Chondrocyte (in vitro differentiated cells): Measurements from ENCODE around the gene CPNE6. TPM values are rescaled to one million over a fixed set of nuclear protein-coding genes. Genes with fewer than 3 reads are reported as not detected.

Experiments
- DNase-seq: peaks from one replicate; pipeline ENCODE4 v3.0.0; 2021; ENCODE audit warnings: mixed read lengths, low spot score
- H3K27ac Mint-ChIP-seq: one replicate; pipeline ENCODE4 v1.8.0; 2021; ENCODE audit warnings: mild to moderate bottlenecking, moderate library complexity, mixed read lengths; ENCODE audit not compliant: unreplicated experiment
- H3K27me3 Mint-ChIP-seq: 2 replicates; pipeline ENCODE4 v1.8.0; 2021; ENCODE audit warnings: low read depth, mixed read lengths
- H3K36me3 Mint-ChIP-seq: 2 replicates; pipeline ENCODE4 v1.8.0; 2021; ENCODE audit warnings: low read depth, mixed read lengths
- H3K4me1 Mint-ChIP-seq: 2 replicates; pipeline ENCODE4 v1.8.0; 2021; ENCODE audit warnings: low read depth, mild to moderate bottlenecking, mixed read lengths
- H3K4me3 Mint-ChIP-seq: one replicate; pipeline ENCODE4 v1.8.0; 2021; ENCODE audit warnings: mild to moderate bottlenecking, moderate library complexity, mixed read lengths; ENCODE audit not compliant: unreplicated experiment
- H3K9me3 Mint-ChIP-seq: 2 replicates; pipeline ENCODE4 v1.8.0; 2021; ENCODE audit warnings: low read depth, mixed read lengths
- total RNA-seq: library from RNA; stranded (reverse); gene quantifications from 3 replicates; pipeline ENCODE4 v1.2.1, GENCODE V29; 2021
- TF ChIP-seq, protein P1 (sequence below): fragments of 200-600 bp; sonication (generic); IDR thresholded peaks from 2 replicates; pipeline ENCODE4 v1.5.0; 2021; ENCODE audit warnings: antibody characterized with exemption, mild to moderate bottlenecking, moderate library complexity

CPNE6 gene
- total RNA-seq, 1 donor from 2014 or later: not detected

DNA sequence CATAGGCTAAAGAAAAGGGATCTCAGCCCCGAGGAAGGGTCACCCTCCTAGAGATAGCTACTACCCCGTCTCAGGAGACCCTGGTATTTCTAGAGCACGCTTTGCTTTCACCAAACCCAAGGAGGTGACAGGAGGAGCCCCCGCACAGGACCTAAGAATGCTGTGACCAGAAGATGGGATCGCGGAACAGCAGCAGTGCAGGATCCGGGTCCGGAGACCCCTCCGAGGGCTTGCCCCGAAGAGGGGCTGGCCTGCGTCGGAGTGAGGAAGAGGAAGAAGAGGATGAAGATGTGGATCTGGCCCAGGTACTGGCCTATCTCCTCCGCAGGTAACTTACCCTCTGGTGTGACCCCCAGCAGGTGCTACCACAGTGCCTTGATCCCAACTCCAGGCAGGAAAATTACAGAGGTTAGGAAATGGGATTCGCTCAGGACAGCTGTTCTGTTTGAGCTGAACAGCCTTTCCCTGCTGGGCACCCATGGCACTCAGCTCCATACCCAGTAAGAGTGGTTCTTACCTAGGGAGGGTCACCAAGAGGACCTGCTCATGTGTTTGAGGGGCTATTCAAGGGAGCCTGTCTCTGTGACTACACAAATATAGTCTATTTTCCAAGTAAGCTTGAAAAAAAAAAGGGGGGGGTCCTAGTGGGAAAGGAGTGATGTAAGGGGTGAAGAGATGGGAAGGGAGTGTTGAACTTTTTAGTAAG, 44.2 kb downstream of the CPNE6 start:
- DNase-seq: no peak
- Mint-ChIP-seq H3K4me3 (peak overlapping the region; percentile 93), H3K4me1 (peaks cover 21% of the 10 kb centered on the region), H3K27ac (peak overlapping the region; percentile 99), H3K9me3 (no peaks in the 10 kb centered on the region), H3K36me3 (peaks cover 15% of the 10 kb centered on the region), H3K27me3 (no peaks in the 10 kb centered on the region)
- TF ChIP-seq, protein P1, sequence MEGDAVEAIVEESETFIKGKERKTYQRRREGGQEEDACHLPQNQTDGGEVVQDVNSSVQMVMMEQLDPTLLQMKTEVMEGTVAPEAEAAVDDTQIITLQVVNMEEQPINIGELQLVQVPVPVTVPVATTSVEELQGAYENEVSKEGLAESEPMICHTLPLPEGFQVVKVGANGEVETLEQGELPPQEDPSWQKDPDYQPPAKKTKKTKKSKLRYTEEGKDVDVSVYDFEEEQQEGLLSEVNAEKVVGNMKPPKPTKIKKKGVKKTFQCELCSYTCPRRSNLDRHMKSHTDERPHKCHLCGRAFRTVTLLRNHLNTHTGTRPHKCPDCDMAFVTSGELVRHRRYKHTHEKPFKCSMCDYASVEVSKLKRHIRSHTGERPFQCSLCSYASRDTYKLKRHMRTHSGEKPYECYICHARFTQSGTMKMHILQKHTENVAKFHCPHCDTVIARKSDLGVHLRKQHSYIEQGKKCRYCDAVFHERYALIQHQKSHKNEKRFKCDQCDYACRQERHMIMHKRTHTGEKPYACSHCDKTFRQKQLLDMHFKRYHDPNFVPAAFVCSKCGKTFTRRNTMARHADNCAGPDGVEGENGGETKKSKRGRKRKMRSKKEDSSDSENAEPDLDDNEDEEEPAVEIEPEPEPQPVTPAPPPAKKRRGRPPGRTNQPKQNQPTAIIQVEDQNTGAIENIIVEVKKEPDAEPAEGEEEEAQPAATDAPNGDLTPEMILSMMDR: no peak

DNA sequence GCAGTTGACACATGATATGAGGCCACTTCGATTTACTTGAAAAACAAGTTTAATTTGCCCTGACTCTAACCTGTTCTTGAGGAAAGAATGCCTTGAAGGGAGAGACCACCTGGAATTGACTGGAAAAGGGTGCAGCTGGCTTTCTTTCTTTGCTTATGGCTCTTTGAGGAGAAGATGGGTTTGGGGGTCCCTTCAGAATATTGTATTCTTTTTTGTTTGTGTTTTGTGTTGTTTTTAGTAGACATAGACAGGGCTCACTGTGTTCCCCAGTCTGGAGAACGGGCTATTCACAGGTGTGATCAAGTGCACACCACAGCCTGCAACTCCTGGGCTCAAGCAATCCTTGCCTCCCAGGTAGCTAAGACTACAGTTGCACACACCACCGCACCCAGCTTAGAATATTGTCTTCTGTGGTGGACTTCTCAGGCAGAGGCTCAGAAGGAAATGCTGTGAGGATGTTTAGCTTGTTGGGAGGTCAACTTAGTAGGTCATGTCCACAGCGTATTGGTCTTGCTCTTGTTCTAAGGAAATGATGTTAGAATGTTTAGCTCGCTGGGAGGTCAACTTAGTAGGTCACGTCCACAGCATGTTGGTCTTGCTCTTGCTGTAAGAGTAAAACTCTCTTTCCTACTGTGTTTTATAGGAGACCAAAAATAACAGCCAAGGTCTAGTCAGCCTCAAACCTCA, 44.9 kb downstream of the CPNE6 start:
- peak overlapping the region; percentile 24 for H3K4me3 Mint-ChIP-seq
- H3K9me3 Mint-ChIP-seq: no peaks in the 10 kb centered on the region
- peaks cover 21% of the 10 kb centered on the region for H3K4me1 Mint-ChIP-seq
- H3K36me3 Mint-ChIP-seq: peaks cover 17% of the 10 kb centered on the region
- no peak overlapping the region for H3K27ac Mint-ChIP-seq
- H3K27me3 Mint-ChIP-seq: no peaks in the 10 kb centered on the region
- TF ChIP-seq, protein P1: no peak
- no peak for DNase-seq

DNA sequence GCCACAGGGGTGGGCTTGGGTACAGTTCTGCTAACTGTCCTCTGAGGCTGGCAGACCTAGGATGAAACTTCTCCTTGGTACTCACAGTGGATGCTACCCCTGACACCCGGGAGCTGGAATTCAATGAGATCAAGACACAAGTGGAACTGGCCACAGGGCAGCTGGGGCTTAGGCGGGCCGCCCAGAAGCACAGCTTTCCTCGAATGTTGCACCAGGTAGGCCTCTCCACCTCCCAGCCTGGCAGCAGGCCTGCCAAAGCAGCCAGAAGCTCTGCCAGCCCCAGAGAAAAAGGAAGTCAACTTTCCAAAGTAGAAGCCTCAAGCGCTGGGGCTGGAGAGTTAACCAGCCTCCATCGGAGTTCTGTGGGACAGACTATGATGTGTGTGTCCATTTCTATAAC, 45.8 kb downstream of the CPNE6 start:
- H3K9me3 Mint-ChIP-seq: no peaks in the 10 kb centered on the region

DNA sequence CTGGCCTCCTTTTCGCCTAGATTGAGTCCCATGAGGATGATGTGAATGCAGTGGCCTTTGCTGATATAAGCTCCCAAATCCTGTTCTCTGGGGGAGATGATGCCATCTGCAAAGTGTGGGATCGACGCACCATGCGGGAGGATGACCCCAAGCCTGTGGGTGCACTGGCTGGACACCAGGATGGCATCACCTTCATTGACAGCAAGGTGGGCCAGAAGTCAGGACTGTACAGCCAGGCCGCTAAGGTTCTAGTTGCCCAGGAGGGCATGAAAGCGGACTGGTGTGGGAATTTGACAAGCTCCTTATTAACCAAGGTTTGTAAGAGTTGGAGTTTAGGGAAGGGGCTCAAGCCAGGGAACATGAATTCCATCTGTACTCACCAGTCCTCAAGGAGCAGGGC, 48.3 kb downstream of the CPNE6 start:
- Mint-ChIP-seq H3K9me3 (no peaks in the 10 kb centered on the region), H3K4me3 (no peak overlapping the region), H3K27ac (no peak overlapping the region), H3K4me1 (peaks cover 16% of the 10 kb centered on the region), H3K27me3 (no peaks in the 10 kb centered on the region), H3K36me3 (peaks cover 29% of the 10 kb centered on the region)
- TF ChIP-seq, protein P1: no peak
- DNase-seq: no peak

More for the DNA sequence above, 45.8 kb downstream of the CPNE6 start:
- no peak for DNase-seq
- Mint-ChIP-seq H3K4me3 (no peak overlapping the region), H3K4me1 (peaks cover 21% of the 10 kb centered on the region), H3K36me3 (peaks cover 19% of the 10 kb centered on the region), H3K27ac (no peak overlapping the region), H3K27me3 (no peaks in the 10 kb centered on the region)
- TF ChIP-seq, protein P1: no peak

DNA sequence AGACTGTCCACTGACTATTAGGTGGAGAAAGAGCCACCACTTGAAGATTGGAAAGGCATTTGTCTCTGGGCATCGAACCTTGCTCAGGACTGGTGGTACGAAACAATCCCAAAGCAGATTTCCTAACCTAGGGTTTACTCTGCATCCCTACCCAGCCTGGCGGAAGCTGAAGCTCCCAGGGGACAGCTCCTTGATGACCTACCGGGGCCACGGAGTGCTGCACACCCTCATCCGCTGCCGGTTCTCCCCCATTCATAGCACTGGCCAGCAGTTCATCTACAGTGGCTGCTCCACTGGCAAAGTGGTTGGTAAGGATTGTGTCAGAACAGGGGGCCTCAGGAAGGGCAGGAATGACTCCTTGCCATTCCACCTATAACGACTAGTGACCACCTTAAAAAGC, 49.8 kb downstream of the CPNE6 start:
- no peaks in the 10 kb centered on the region for H3K9me3 Mint-ChIP-seq

More for the DNA sequence above, 49.8 kb downstream of the CPNE6 start:
- Mint-ChIP-seq H3K36me3 (peaks cover 29% of the 10 kb centered on the region), H3K4me1 (peaks cover 4% of the 10 kb centered on the region), H3K4me3 (no peak overlapping the region), H3K27me3 (no peaks in the 10 kb centered on the region), H3K27ac (no peak overlapping the region)
- DNase-seq: no peak
- TF ChIP-seq, protein P1: no peak
